GM21360 (cell line): ENCODE data around the gene TMPRSS7.
A peak's percentile ranks its signal among the peaks of the same experiment; 100 is the strongest.

ENCODE experiments used
- ATAC-seq: cut with Tn5 transposase; IDR thresholded peaks from one replicate; pipeline ENCODE4 v1.9.1; 2021; ENCODE audit warnings: mild to moderate bottlenecking, moderate library complexity; ENCODE audit not compliant: unreplicated experiment

TMPRSS7 gene

GRCh38 chr3:112126511-112126911, 92.0 kb downstream of the TMPRSS7 start:
- ATAC-seq = no peak

GRCh38 chr3:112127522-112128494, 93.3 kb downstream of the TMPRSS7 start:
- no peak for ATAC-seq

GRCh38 chr3:112128843-112129727, 94.5 kb downstream of the TMPRSS7 start:
- ATAC-seq = peak; percentile 33

- ATAC-seq = no peak
Measured at GRCh38 chr3:112129925-112130637, 95.5 kb downstream of the TMPRSS7 start.

- ATAC-seq = no peak
Measured at GRCh38 chr3:112130638-112130993, 96.1 kb downstream of the TMPRSS7 start.
